Epidermal melanocyte (primary cell): ENCODE results near the gene SPRED1.

Experiments
- DNase-seq: peaks from one replicate; pipeline ENCODE4 v3.0.0; 2011; ENCODE audit warnings: low spot score; ENCODE audit not compliant: insufficient read length

Gene SPRED1

DNA sequence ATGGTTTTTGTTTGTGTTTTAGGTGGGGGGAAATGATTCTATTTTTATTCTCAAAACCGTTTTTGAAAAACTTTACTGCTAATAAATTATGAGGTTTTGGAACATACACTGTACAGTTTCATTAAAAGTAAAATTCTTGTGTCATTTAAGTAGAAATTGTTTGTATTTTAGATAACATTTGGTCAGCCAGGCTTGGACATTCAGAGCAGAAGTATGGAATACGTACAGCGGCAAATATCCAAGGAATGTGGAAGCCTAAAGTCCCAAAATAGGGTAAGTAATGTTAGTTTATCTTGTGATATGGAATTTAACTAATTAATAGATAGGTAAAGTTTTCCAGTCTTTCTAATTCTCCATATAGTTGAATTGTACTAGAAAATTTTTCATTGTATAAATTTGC is 96.6 kb downstream of the SPRED1 start:
- no peak for DNase-seq

DNA sequence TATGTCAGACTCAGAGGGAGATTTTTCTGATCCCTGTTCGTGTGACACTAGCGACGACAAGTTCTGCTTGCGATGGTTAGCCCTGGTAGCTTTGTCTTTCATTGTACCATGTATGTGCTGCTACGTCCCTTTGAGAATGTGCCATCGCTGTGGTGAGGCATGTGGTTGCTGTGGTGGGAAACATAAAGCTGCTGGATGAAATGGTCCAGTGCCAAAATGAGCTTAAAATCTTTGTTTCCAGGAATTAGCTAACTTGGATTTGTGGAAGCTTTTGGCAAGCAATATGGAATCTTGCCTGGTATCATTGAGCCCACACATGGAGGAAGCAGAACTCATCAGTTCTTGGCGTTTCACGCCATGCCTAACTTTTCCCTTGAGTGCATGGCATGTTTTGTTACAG is 98.8 kb downstream of the SPRED1 start:
- no peak for DNase-seq

- peak; percentile 41 for DNase-seq
Measured at GRCh38 chr15:38354315-38354929, 101.8 kb downstream of the SPRED1 start.

GRCh38 chr15:38362355-38362754 is 109.7 kb downstream of the SPRED1 start:
- DNase-seq: no peak

DNA sequence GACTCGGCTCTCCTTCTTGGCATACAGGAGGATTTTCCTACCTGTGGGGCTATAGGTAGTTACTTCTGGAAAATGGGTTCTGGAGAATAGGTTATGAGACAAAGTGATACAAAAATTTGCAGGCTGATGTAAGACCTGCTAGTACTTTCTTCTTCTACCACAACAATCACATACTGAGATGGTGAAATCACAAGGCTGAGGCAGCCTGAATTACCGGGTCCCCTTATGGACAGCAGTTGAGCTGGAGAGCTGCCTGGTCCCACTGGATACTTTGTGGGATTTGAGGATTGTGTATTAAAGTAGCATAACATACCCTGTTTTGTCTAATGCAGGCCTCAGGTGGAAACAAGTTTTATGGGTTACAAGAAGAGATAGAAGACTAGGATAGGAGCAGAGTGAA is 114.8 kb downstream of the SPRED1 start:
- DNase-seq: no peak

DNA sequence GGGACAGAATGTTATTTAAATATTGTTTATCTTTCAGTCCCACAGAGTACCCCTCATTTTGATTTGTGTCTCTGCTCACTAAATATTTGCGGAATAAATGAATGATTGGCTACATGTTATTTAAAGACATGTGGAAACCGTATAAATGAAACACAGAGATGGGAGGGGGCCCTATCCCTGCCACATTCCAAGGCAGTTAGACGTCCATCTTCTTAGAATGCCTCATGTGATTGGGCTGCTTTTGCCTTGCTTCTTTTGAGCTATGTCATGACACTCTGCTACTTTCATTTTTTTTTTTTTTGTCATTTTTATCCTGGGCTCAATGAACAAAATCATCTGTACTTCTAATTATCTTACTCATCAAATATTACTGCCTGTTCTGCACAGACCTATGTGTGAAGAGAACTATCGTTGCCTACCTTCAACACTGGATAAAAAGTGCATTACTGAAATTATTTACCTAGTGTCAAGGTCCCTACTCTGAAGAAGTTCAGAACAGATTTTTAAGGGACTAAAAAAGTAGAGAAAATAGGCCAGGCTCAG is 117.4 kb downstream of the SPRED1 start:
- no peak for DNase-seq

- DNase-seq: no peak
Measured at GRCh38 chr15:38373016-38373415, 120.4 kb downstream of the SPRED1 start.

DNA sequence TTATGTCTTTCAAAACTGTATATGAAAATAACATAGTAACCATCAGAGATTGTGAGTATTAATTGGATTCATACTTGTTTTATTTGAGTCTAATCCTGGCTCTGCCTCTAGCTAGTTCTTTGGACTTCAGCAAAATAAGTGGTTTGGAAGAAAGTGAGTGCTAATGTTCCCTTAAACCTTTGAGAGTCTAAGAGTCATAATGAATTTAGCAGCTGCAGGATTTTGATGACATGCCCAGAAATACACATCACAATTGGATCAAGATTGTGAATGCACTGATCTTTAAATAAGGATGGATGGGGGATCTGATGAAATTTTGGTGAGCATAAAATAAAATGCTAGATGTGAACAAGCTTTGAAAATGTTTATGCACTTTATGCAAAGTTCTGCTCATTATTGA is 121.4 kb downstream of the SPRED1 start:
- DNase-seq: no peak

- no peak for DNase-seq
Measured at GRCh38 chr15:38374556-38374955, 121.9 kb downstream of the SPRED1 start.

GRCh38 chr15:38376081-38376480 is 123.4 kb downstream of the SPRED1 start:
- no peak for DNase-seq

GRCh38 chr15:38377636-38378035 is 125.0 kb downstream of the SPRED1 start:
- DNase-seq: no peak

GRCh38 chr15:38378161-38378560 is 125.5 kb downstream of the SPRED1 start:
- DNase-seq: no peak

DNA sequence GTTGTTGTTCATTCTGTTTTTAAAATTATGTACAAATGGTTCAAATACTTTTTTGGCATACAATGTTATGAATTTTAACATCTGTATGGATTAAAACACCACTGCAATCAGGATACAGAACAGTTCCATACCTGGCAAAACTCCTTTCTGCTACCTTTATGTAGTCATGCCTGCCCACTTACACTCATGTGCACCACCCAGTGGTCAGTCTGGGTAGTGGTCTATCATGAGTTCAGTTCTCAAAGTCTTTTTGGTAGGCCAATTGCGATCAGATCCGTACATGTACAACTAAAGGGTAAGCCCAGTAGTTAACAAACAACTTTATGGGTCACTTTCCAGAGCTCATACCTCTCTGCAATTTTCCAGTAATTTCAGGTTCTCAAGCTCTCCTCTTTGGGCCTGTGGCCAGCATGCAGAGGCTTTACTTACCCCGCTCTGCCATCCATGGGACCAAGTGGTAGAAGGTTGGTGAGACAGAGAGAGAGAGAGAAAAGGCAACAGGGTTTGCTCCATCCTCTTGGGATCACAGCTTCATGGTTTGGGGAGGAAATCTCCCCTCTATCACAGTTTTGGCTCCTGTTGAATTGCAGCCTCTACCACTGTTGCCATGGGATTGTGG is 137.4 kb downstream of the SPRED1 start:
- no peak for DNase-seq

DNA sequence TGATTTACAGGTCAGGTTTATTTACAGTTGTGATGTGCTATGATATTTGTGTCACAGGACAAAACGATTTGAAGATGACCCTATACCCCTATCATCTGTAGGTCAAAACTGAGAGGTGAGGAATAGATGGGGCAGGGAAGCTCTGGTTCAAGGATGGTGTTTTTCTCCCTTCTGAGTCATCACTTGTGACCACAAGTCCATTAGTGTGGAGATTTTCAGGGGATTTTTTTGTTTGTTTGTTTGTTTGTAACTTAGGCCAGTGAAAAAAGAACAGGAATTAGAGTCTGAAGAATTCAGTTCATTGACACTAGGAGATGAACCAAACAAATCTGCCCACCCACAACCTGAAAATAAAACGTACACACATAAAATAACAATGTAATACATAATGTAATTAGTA is 138.6 kb downstream of the SPRED1 start:
- DNase-seq: no peak

GRCh38 chr15:38398134-38398533 is 145.5 kb downstream of the SPRED1 start:
- DNase-seq: no peak

- no peak for DNase-seq
Measured at GRCh38 chr15:38401106-38401505, 148.5 kb downstream of the SPRED1 start.

- no peak for DNase-seq
Measured at GRCh38 chr15:38401701-38402100, 149.1 kb downstream of the SPRED1 start.

DNA sequence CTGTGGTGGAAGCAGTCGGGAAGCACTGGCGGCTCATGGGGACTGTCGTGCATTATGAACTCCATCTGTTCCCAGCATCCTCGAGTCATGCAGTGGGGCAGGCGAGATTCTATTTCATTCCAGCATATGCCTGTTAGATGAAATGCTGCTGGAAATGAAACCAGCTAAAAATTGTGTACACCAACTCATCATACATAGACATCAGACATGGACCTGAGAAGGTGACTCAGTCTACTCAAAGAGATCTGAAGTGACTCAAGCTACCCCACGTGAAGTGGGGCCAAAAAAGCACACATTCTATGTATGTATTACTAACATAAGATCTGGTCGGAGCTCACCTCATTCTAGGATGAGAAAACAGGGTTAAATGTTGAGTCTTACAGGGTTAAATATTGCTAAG is 153.8 kb downstream of the SPRED1 start:
- no peak for DNase-seq
